ENCODE results near the gene KRTAP5-2. TPM values are rescaled to one million over a fixed set of nuclear protein-coding genes. Genes with fewer than 3 reads are reported as not detected.

The KRTAP5-2 gene
- total RNA-seq, 2 experiments from 2014 or later = not detected

DNA sequence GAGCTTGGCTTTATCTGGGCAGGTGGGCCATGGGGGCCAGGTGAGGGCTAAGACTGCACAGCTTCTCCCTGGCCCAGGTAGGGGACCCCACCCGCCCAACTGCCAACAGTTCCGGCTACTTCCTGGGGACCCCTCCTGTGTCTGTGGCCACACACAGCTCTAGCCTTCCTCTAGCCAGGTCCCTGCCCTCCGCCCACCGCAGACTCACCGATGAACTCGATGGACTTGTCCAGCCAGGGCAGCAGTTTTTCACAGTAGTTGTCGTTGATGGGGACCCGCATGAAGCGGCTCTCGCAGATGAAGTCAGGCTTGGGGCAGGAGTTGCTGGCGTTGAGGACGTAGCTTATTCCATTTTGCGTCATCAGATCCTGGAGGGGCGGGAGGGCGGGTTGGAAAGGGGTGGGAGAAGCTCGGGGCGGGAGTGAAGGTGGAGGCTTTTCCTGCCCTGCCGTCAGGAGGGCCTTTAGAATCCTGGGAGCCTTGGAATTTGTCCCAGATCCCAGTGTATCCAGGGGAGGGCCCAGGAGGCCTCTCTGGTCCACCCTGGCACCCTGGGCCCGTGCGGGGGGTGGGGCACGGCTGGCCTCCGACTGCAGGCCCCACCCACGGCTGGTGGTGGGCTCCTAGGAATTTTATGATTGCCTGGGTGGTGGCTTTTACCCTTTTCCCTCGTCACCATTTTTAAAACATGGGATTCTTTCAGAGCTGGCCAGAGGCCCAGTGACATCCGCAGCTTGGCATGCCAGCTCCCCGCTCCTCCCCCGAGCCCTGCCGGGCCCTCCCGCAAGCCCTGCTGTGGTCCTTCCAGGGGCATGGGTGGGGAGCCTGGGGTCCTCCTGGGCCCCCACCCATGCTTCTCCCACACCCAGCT lies 40.0 kb downstream of the KRTAP5-2 start:
- no peak for DNase-seq
- Mint-ChIP-seq H3K27me3 (peaks cover 2% of the 10 kb centered on the region), H3K9me3 (no peaks in the 10 kb centered on the region), H3K27ac (no peak overlapping the region), H3K4me1 (ENCODE audit: low read depth) (no peaks in the 10 kb centered on the region), H3K4me3 (no peak overlapping the region), H3K36me3 (peaks cover 2% of the 10 kb centered on the region)
- ChIA-PET POLR2A (no interaction called here), CTCF (interaction anchor here (1.5 to 3.2 kb wide), 3 partner anchors 11 to 22 kb away, joined by 4 to 11 read pairs (median 7); no protein-coding TSS in a partner anchor)
- intact Hi-C loops (cut with micrococcal nuclease) = no loop called here

DNA sequence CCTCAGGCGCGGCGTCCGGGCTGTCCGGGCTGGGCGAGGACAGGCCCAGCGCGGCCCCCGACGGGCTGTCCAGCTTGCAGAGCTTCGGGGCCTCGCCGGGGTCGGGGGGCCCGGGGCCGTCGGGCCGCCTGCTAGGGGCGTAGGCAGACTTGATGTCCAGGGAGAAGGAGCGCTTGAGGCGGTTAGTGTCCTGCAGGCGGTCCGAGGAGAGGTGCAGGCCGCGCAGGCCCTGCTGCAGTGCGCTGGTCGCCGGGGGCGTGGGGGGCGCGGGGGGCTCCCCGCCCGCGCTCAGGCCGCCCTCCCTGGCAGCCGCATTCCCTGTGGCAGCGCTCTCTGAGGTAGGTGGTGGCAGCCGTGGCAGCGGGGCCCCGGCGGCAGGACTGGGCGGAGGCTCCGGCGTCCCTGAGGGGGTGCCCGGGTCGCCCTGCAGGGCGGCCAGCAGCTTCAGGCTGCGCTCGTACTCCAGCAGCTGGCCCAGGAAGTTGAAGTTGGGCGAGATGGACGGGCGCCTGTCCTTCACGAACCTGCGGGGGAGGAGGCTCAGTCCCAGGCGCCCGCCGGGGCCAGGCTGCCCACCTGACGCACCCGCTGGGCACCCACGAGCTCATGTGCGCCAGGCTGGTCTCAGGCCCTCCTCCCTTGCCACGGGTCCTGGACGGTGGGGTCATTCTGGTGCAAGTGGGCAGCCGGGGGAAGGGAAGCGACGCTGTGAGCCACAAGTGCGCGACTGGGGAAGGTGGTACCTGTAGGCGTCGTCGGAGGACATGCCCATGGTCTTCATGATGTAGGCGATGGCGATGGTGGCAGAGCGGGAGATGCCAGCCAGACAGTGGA lies 40.8 kb downstream of the KRTAP5-2 start:
- no peak overlapping the region for H3K27ac Mint-ChIP-seq
- ChIA-PET CTCF (interaction anchor here (2.1 to 3.2 kb wide), 2 partner anchors 10 to 18 kb away, joined by 7 to 11 read pairs; no protein-coding TSS in a partner anchor), POLR2A (no interaction called here)
- no peak for DNase-seq
- no peak overlapping the region for H3K4me3 Mint-ChIP-seq
- peaks cover 2% of the 10 kb centered on the region for H3K36me3 Mint-ChIP-seq
- H3K27me3 Mint-ChIP-seq = peaks cover 2% of the 10 kb centered on the region
- intact Hi-C loops (cut with micrococcal nuclease) = no loop called here
- no peaks in the 10 kb centered on the region for H3K4me1 Mint-ChIP-seq (ENCODE audit: low read depth)
- H3K9me3 Mint-ChIP-seq = no peaks in the 10 kb centered on the region

- peaks cover 2% of the 10 kb centered on the region for H3K36me3 Mint-ChIP-seq
- H3K4me1 Mint-ChIP-seq (ENCODE audit: low read depth) = no peaks in the 10 kb centered on the region
These were observed 41.7 kb downstream of the KRTAP5-2 start for GRCh38 chr11:1556278-1556902.

DNA sequence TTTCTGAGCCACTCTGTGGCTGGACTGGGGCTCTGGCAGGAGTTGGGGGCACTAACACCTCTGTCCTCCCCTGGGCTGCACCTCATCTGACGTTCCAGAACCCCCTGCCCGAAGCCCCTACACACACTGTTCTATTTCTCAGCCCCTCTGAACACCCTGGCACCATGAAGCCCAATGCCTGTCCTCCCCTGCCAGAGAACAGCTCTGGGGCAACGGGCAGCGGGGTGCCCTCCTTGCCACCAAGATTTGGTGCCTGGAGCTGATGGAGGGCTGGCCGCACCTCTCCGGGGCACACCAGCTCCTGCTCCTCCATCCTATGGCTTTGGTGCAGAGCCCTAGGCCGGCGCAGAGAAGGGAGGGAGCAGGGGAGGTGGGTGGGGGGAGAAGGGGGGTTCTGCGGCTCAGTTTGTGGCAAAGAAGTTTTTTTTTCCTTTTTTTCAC lies 42.4 kb downstream of the KRTAP5-2 start:
- no peaks in the 10 kb centered on the region for H3K9me3 Mint-ChIP-seq
- H3K27me3 Mint-ChIP-seq = peaks cover 2% of the 10 kb centered on the region
- H3K27ac Mint-ChIP-seq = no peak overlapping the region
- no peak for DNase-seq
- ChIA-PET POLR2A (interaction anchor here (0.6 kb wide), 1 partner anchor 1312 kb away, joined by 3 read pairs; no protein-coding TSS in a partner anchor), CTCF (no interaction called here)
- H3K4me1 Mint-ChIP-seq (ENCODE audit: low read depth) = no peaks in the 10 kb centered on the region
- H3K36me3 Mint-ChIP-seq = peaks cover 2% of the 10 kb centered on the region
- intact Hi-C loops (cut with micrococcal nuclease) = no loop called here
- no peak overlapping the region for H3K4me3 Mint-ChIP-seq

More at GRCh38 chr11:1556278-1556902, 41.7 kb downstream of the KRTAP5-2 start:
- intact Hi-C loops (cut with micrococcal nuclease) = no loop called here
- ChIA-PET CTCF (no interaction called here), POLR2A (no interaction called here)
- peaks cover 2% of the 10 kb centered on the region for H3K27me3 Mint-ChIP-seq
- H3K4me3 Mint-ChIP-seq = no peak overlapping the region
- no peak overlapping the region for H3K27ac Mint-ChIP-seq
- DNase-seq = no peak
- no peaks in the 10 kb centered on the region for H3K9me3 Mint-ChIP-seq

GRCh38 chr11:1554981-1555712 lies 42.9 kb downstream of the KRTAP5-2 start:
- ChIA-PET POLR2A (interaction anchor here (0.6 kb wide), 1 partner anchor 1313 kb away, joined by 3 read pairs; no protein-coding TSS in a partner anchor), CTCF (interaction anchor here (1.6 kb wide), 1 partner anchor 40 kb away, joined by 3 read pairs; no protein-coding TSS in a partner anchor)
- H3K4me1 Mint-ChIP-seq (ENCODE audit: low read depth) = no peaks in the 10 kb centered on the region
- intact Hi-C loops (cut with micrococcal nuclease) = no loop called here
- H3K9me3 Mint-ChIP-seq = no peaks in the 10 kb centered on the region
- H3K36me3 Mint-ChIP-seq = peaks cover 2% of the 10 kb centered on the region
- no peak for DNase-seq
- no peak overlapping the region for H3K4me3 Mint-ChIP-seq
- H3K27me3 Mint-ChIP-seq = peaks cover 2% of the 10 kb centered on the region
- no peak overlapping the region for H3K27ac Mint-ChIP-seq

- peaks cover 2% of the 10 kb centered on the region for H3K36me3 Mint-ChIP-seq
- CTCF ChIA-PET = interaction anchor here (1.6 to 2.1 kb wide), 2 partner anchors 21 to 41 kb away, joined by 3 to 11 read pairs; no protein-coding TSS in a partner anchor
- DNase-seq = no peak
- H3K27ac Mint-ChIP-seq = no peak overlapping the region
- no peak overlapping the region for H3K4me3 Mint-ChIP-seq
- H3K4me1 Mint-ChIP-seq (ENCODE audit: low read depth) = no peaks in the 10 kb centered on the region
- H3K9me3 Mint-ChIP-seq = no peaks in the 10 kb centered on the region
- peaks cover 5% of the 10 kb centered on the region for H3K27me3 Mint-ChIP-seq
- intact Hi-C loops (cut with micrococcal nuclease) = no loop called here
- POLR2A ChIA-PET = no interaction called here
These were observed 44.1 kb downstream of the KRTAP5-2 start for GRCh38 chr11:1553808-1554594.

- intact Hi-C loops (cut with micrococcal nuclease) = no loop called here
- POLR2A ChIA-PET = no interaction called here
- Mint-ChIP-seq H3K4me3 (no peak overlapping the region), H3K36me3 (no peaks in the 10 kb centered on the region), H3K9me3 (no peaks in the 10 kb centered on the region), H3K27me3 (peaks cover 25% of the 10 kb centered on the region), H3K27ac (no peak overlapping the region), H3K4me1 (ENCODE audit: low read depth) (peaks cover 7% of the 10 kb centered on the region)
- DNase-seq = no peak
- CTCF ChIA-PET = interaction anchor here (0.6 kb wide), 1 partner anchor 25 kb away, joined by 3 read pairs; no protein-coding TSS in a partner anchor
These were observed 48.5 kb downstream of the KRTAP5-2 start for GRCh38 chr11:1549338-1550330.

GRCh38 chr11:1548221-1549070 lies 49.6 kb downstream of the KRTAP5-2 start:
- no peak overlapping the region for H3K4me3 Mint-ChIP-seq

DNA sequence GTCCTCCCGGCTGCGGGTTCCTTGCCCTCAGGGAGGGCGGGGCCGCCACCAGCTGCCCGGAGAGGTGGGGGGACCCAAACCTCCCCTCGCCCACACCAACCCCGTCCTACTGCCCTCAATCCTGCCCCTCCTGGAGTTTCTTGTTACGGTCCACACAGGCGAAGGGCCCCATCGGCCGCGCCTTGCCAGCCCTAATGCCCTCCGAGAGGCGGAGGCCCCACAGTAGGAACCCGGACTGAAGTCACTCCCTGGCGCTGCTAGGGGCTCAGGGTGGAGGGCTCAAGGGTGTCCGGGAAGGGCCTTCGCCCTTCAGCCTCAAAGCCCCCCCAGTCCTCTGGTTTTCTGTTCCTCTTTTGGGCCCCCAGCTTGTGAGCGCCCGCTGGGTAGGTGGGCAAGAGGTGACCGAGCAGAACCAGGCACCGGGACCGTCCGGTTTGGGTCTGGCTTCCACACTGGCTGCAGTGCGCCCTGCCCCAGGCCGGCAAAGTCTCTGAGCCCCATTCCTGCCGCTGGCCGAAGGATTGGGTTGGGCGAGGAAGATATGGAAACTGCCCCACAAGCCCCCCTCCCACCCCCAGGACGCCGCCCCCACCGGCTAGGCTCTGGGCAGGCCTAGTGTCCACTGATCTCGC lies 50.5 kb downstream of the KRTAP5-2 start:
- Mint-ChIP-seq H3K27me3 (peaks cover 22% of the 10 kb centered on the region), H3K4me3 (no peak overlapping the region), H3K4me1 (ENCODE audit: low read depth) (peaks cover 7% of the 10 kb centered on the region), H3K9me3 (no peaks in the 10 kb centered on the region), H3K27ac (no peak overlapping the region), H3K36me3 (no peaks in the 10 kb centered on the region)
- intact Hi-C loops (cut with micrococcal nuclease) = no loop called here
- CTCF ChIA-PET = interaction anchor here (0.9 to 2.9 kb wide), 10 partner anchors 15 to 278 kb away, joined by 3 to 113 read pairs (median 4); partner anchors contain the start of genes DUSP8 and KRTAP5-5
- POLR2A ChIA-PET = no interaction called here
- DNase-seq = no peak

More at GRCh38 chr11:1548221-1549070, 49.6 kb downstream of the KRTAP5-2 start:
- Mint-ChIP-seq H3K9me3 (no peaks in the 10 kb centered on the region), H3K27me3 (peaks cover 22% of the 10 kb centered on the region), H3K36me3 (no peaks in the 10 kb centered on the region), H3K27ac (no peak overlapping the region), H3K4me1 (ENCODE audit: low read depth) (peaks cover 7% of the 10 kb centered on the region)
- intact Hi-C loops (cut with micrococcal nuclease) = no loop called here
- CTCF ChIA-PET = interaction anchor here (1.0 to 2.9 kb wide), 3 partner anchors 26 to 79 kb away, joined by 3 to 25 read pairs (median 16); partner anchors contain the start of gene KRTAP5-5
- DNase-seq = no peak
- POLR2A ChIA-PET = no interaction called here
